Fibroblast of mammary gland (primary cell): Measurements from ENCODE around the gene IGF2.
"Not testable (repeated sequence)": the region's sequence is repeated elsewhere in the genome, so short reads cannot be mapped to it uniquely, and the experiment has no call there.

Experiments used
- DNase-seq: peaks from one replicate; pipeline ENCODE4 v3.0.0-alpha.2; 2010; ENCODE audit warnings: low read depth
- H3K4me3 ChIP-seq: 2 replicates; pipeline ENCODE4 v1.5.1; 2011; ENCODE audit warnings: low read depth, mild to moderate bottlenecking, low read length, moderate library complexity; ENCODE audit not compliant: control insufficient read depth
- CTCF ChIP-seq: conservative IDR thresholded peaks from 2 replicates; pipeline ENCODE4 v1.5.1; 2011; ENCODE audit warnings: low read depth, low read length, inconsistent platforms; ENCODE audit not compliant: control insufficient read depth, insufficient read depth

The IGF2 gene

DNA sequence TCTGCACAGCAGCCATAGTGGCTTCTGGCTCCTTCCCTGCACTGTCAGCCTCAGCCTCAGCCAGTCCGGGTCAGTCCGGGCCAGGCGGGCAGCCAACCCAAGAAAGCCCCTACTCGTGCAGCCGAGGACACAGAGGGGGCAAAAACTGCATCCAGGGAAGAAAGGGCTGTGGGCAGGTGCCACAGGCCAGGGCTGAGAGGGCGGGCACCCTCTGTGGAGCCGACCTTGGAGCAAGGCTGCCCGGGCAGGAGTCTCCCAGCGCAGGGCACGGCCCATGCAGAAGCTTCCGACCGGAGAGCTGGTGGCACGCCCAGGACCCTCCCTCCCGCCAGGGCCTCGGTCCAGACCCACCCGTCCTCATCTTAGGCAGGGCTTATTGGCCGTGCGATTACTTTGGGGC lies 42.9 kb upstream of the IGF2 start:
- no peak for DNase-seq
- no peak for TF ChIP-seq CTCF
- H3K4me3 ChIP-seq, result no peak overlapping the region

DNA sequence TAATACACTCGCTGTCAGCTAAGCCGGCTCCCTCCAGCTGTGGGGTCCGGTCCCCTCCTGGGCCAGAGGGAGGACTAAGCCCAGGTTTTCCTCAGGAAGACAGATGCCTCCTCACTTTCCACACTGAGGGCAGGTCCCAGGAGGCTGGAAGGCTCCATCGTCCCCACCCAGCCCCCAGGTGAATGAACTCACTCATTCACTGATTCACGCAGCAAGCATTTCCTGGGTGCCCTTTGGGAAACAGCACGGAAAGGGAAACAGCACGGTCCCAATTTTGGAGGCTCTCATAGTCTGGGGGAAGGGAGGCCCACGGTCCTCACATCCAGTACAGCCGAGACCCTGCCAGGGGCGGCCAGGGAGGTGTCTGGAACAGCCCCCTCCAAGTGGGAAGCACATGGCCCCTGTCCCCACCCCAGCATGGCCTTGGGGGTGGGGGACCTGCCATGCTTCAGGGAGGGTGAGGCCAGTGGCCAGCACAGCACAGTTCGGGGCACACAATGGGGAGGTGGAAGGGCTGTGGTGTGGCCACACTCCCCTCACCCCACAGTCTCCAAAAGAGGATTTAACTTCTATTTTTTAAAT lies 41.7 kb upstream of the IGF2 start:
- no peak for DNase-seq
- no peak for TF ChIP-seq CTCF
- H3K4me3 ChIP-seq, result no peak overlapping the region

DNA sequence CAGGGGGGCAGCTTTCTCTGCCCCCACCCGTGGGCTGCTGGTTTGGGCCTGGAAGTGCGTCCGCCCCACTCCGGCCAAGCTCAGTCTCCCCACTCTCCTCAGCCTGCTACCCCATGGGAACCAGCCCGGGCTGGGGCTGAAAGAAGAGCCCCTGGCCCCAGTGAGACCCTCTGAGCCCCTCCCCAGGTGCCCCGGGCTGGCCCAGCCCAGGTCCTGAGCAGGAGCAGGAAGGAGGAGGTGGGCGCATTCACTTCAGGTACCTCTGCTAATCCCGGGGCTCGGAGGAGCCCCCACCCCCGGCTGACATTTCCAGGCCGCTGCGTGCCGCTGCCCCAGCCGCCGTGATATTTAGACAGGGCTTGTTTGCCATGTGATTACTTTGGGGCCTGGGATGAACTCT lies 41.2 kb upstream of the IGF2 start:
- no peak for TF ChIP-seq CTCF
- no peak for DNase-seq

GRCh38 chr11:2179516-2179915 lies 40.3 kb upstream of the IGF2 start:
- no peak for TF ChIP-seq CTCF
- DNase-seq, result no peak
- no peak overlapping the region for H3K4me3 ChIP-seq

More for the DNA sequence above, 41.2 kb upstream of the IGF2 start:
- no peak overlapping the region for H3K4me3 ChIP-seq

GRCh38 chr11:2178906-2179494 lies 39.8 kb upstream of the IGF2 start:
- TF ChIP-seq CTCF, result no peak
- no peak overlapping the region for H3K4me3 ChIP-seq
- peak; percentile 12 for DNase-seq

- H3K4me3 ChIP-seq, DNase-seq: not testable (repeated sequence)
Measured at GRCh38 chr11:2178055-2178773, 39.0 kb upstream of the IGF2 start.

DNA sequence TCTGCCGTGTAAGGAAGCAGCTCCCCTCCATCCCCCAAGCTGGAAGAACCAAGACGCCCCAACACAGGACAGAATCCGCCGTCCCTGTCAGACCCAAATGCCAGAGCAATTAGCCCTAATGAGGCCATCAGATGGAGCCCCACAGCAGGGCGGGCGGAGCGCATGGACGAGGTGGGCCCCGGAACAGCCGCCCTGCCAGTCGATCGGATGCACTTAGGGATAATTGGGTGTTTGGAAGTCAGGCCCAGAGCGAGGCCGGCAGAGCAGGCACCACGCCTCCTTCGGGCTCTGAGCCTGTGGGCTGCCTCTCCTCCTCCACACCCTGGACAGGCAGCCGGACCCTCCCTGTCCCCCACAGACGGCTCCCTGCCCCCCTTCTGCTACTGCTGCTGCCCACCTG lies 37.9 kb upstream of the IGF2 start:
- TF ChIP-seq CTCF, result no peak
- DNase-seq, result no peak
- H3K4me3 ChIP-seq, result no peak overlapping the region
